ENCODE data around the gene MYO5A. TPM values are rescaled to one million over a fixed set of nuclear protein-coding genes. Genes with fewer than 3 reads are reported as not detected.

Gene MYO5A
- polyA plus RNA-seq, 2 of the 4 experiments (the other 2 are of a cell fraction): 15.1 to 46.7 TPM

GRCh38 chr15:52394118-52394517 lies 134.6 kb downstream of the MYO5A start (continued):
- TF ChIP-seq E2F6 (IDR thresholded peaks at IDR 0.05; ENCODE audit: borderline replicate concordance, low read depth): no peak

GRCh38 chr15:52392008-52392687 lies 136.5 kb downstream of the MYO5A start:
- ChIA-PET CTCF (interaction anchor here (1.3 kb wide), 1 partner anchor 13 kb away, joined by 3 read pairs; no protein-coding TSS in a partner anchor), POLR2A (no interaction called here)
- FAIRE-seq (peak; percentile 86), ATAC-seq (peak; percentile 49 to 56; a peak in 4 of 6 replicates), DNase-seq (ENCODE audit: low read depth in 1 of 2, low spot score in 1 of 2) (peak in 1 of 2 experiments; percentile 14)
- 68% methylated on average over 6 of the region's 6 CpGs for WGBS (ENCODE audit: missing lambda C conversion rate)
- Histone ChIP-seq H3K4me2 (no peak overlapping the region), H3K27ac (no peak overlapping the region), H3K9me3 (no peaks in the 10 kb centered on the region), H3K4me1 (no peaks in the 10 kb centered on the region), H3K4me3 (no peak overlapping the region)
- TF ChIP-seq CEBPB (IDR thresholded peaks at IDR 0.05) (no peak), NR3C1 (IDR thresholded peaks at IDR 0.05) (no peak), HDAC2 (IDR thresholded peaks at IDR 0.05) (no peak), RARB (CRISPR knock-in tag; IDR thresholded peaks at IDR 0.05) (no peak), ZFP36 (IDR thresholded peaks at IDR 0.05; ENCODE audit: borderline replicate concordance, partially characterized antibody) (no peak), CHD4 (IDR thresholded peaks at IDR 0.05; ENCODE audit: borderline replicate concordance) (no peak), EP300 (IDR thresholded peaks at IDR 0.05) (no peak), CBX2 (IDR thresholded peaks at IDR 0.05; ENCODE audit: borderline replicate concordance, low read depth) (no peak), FOSL2 (IDR thresholded peaks at IDR 0.05) (no peak), FOSL2 (CRISPR knock-in tag; IDR thresholded peaks at IDR 0.05) (no peak), HOXA7 (CRISPR knock-in tag; IDR thresholded peaks at IDR 0.05) (no peak), HOXB5 (CRISPR knock-in tag; IDR thresholded peaks at IDR 0.05) (no peak)

- no peak for TF ChIP-seq CHD2 (IDR thresholded peaks at IDR 0.05; ENCODE audit: low read length, partially characterized antibody)
- peak; percentile 70 for TF ChIP-seq MAFK (IDR thresholded peaks at IDR 0.05; ENCODE audit: partially characterized antibody)
- FAIRE-seq (peak; percentile 51), ATAC-seq (no peak), DNase-seq (ENCODE audit: low read depth in 1 of 2, low spot score in 1 of 2) (no peak)
- 90% methylated on average over 4 of the region's 4 CpGs for WGBS (ENCODE audit: missing lambda C conversion rate)
- ChIA-PET CTCF (no interaction called here), POLR2A (no interaction called here)
- Histone ChIP-seq H3K4me2 (no peak overlapping the region), H3K4me3 (no peak overlapping the region), H3K9me3 (no peaks in the 10 kb centered on the region), H3K4me1 (no peaks in the 10 kb centered on the region), H3K27ac (no peak overlapping the region)
Observed at GRCh38 chr15:52391069-52391468, 137.6 kb downstream of the MYO5A start.

- FAIRE-seq: no peak
- CTCF ChIA-PET: interaction anchor here (1.1 to 2.1 kb wide), 2 partner anchors 10 to 14 kb away, joined by 3 to 4 read pairs; no protein-coding TSS in a partner anchor
Observed at GRCh38 chr15:52385670-52386069, 143.0 kb downstream of the MYO5A start.

More at GRCh38 chr15:52385670-52386069, 143.0 kb downstream of the MYO5A start:
- no peak overlapping the region for H3K4me2 ChIP-seq
- no peaks in the 10 kb centered on the region for H3K9me3 ChIP-seq
- no peaks in the 10 kb centered on the region for H3K4me1 ChIP-seq
- H3K4me3 ChIP-seq: no peak overlapping the region
- TF ChIP-seq PHF8 (IDR thresholded peaks at IDR 0.05; ENCODE audit: borderline replicate concordance, low read depth): no peak
- TF ChIP-seq FOSL2 (IDR thresholded peaks at IDR 0.05): no peak
- TF ChIP-seq FOSL2 (CRISPR knock-in tag; IDR thresholded peaks at IDR 0.05): no peak
- TF ChIP-seq E2F6 (IDR thresholded peaks at IDR 0.05; ENCODE audit: borderline replicate concordance, low read depth): no peak
- no peak for TF ChIP-seq CHD4 (IDR thresholded peaks at IDR 0.05; ENCODE audit: borderline replicate concordance)
- no peak for TF ChIP-seq CEBPB (IDR thresholded peaks at IDR 0.05)
- TF ChIP-seq TP53 (CRISPR knock-in tag; IDR thresholded peaks at IDR 0.05): no peak
- TF ChIP-seq ZFP36 (IDR thresholded peaks at IDR 0.05; ENCODE audit: borderline replicate concordance, partially characterized antibody): no peak
- no peak for TF ChIP-seq NPAS2 (CRISPR knock-in tag; IDR thresholded peaks at IDR 0.05; ENCODE audit: borderline replicate concordance)
- no peak for TF ChIP-seq KDM5A (IDR thresholded peaks at IDR 0.05)
- TF ChIP-seq FOXS1 (CRISPR knock-in tag; IDR thresholded peaks at IDR 0.05): no peak
- TF ChIP-seq RNF2 (IDR thresholded peaks at IDR 0.05; ENCODE audit: borderline replicate concordance, low read depth): no peak
- DNase-seq (ENCODE audit: low read depth in 1 of 2, low spot score in 1 of 2) (no peak), ATAC-seq (no peak)
- POLR2A ChIA-PET: no interaction called here
- H3K27ac ChIP-seq: no peak overlapping the region
